22Rv1 (cell line): Measurements from ENCODE around the gene MRPS5.

Experiments used
- H3K27ac ChIP-seq: fragments of 450-650 bp; 2 replicates; pipeline ENCODE4 v1.5.1; 2017
- CTCF ChIP-seq: fragments of 450-650 bp; IDR thresholded peaks from 2 replicates; pipeline ENCODE4 v1.5.1; 2017; ENCODE audit warnings: mild to moderate bottlenecking
- ZFX ChIP-seq: fragments of 450-650 bp; IDR thresholded peaks from 2 replicates; pipeline ENCODE4 v1.6.1; 2017; ENCODE audit warnings: antibody characterized with exemption, borderline replicate concordance

The MRPS5 gene

DNA sequence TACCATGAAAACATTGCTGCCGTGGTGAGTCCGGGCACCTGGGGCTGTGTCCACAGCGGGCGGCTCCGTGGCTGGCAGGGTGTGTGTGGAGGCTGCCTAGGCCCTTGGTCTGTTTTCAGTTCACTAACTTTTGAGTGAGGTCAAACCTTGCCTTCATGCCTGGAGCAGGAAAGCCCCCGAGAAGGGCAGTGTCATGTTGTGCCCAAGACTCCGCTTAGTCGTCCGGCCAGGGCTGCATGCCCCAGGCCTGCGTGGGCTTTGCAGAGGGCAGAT is 72.0 kb downstream of the MRPS5 start:
- TF ChIP-seq ZFX: no peak
- no peak for TF ChIP-seq CTCF
- H3K27ac ChIP-seq: no peak overlapping the region

GRCh38 chr2:95048825-95049682 is 72.6 kb downstream of the MRPS5 start:
- TF ChIP-seq CTCF (no peak), ZFX (no peak)

GRCh38 chr2:95047629-95048510 is 73.7 kb downstream of the MRPS5 start:
- H3K27ac ChIP-seq: no peak overlapping the region
- no peak for TF ChIP-seq CTCF
- TF ChIP-seq ZFX: no peak

More at GRCh38 chr2:95048825-95049682, 72.6 kb downstream of the MRPS5 start:
- H3K27ac ChIP-seq: no peak overlapping the region

GRCh38 chr2:95046371-95047112 is 75.1 kb downstream of the MRPS5 start:
- H3K27ac ChIP-seq: no peak overlapping the region
- TF ChIP-seq CTCF: no peak
- no peak for TF ChIP-seq ZFX

DNA sequence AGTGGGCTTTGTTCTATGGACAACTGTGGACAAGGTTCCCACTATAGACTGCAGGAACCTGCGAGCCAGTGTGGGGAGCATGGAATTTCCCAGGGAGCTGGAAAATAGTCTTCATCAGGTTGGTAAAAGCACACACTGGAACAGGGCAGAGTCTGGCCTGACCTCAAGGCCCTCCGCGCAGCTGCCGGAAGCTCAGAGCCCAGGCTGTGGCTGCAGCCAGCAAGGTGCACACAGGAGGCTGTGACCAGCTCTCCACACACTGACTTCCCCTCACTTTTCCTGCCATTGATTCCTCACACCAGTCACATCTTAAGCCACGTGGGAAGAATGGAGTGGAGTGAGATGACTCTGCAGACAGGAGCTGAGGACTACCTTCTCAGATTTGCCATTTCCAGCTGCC is 77.0 kb downstream of the MRPS5 start:
- no peak overlapping the region for H3K27ac ChIP-seq
- TF ChIP-seq ZFX: no peak
- no peak for TF ChIP-seq CTCF

DNA sequence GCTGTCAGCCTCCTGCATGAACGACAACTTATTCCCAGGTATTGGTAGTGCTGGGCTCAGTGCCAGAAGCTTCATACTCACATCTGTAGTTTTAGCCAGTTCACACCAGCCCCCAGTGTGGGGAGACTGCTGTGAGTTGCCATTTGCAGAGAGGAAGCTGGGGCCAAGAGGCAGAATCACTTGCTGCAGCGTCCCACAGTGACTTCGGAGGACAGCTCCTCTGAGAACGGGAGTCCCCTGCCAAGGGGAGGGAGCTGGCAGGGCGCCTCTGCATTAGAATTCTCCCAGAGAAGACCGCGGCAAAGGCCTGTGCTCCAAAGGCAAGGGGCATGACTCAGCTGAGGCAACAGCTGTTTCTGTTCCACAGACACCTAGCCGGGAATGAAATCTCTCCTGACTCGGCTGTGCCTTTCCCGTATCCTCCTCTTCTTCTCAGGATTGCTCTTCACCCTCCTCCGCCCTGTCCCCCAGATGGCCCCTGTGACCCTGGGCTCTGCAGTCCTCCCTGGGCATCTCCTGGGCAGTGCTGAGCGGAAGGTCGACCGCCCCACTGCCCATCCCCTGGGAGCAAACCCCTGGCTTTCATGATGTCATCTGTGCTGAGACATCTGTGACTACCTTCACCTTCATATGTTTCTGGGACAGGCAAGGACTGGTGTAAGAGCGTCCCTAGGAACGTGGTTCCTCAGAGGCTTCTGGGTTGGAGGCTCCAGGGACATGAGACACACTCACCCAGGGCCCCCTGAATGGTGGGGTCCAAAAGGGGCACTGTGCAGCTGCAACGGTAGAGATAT is 78.1 kb downstream of the MRPS5 start:
- TF ChIP-seq CTCF (no peak), ZFX (no peak)
- no peak overlapping the region for H3K27ac ChIP-seq
